HEK293 (cell line): ENCODE data around the gene PARD3.

Experiments
- BCL11A ChIP-seq: fragments of 450-650 bp; formaldehyde crosslinking; IDR thresholded peaks from 2 replicates; pipeline ENCODE4 v1.5.1; 2016; ENCODE audit warnings: low read depth, missing biosample characterization, missing genetic modification characterization
- MZF1 ChIP-seq: fragments of 450-650 bp; formaldehyde crosslinking; IDR thresholded peaks from 2 replicates; pipeline ENCODE4 v1.5.1; 2017; ENCODE audit warnings: missing biosample characterization, missing genetic modification characterization, borderline replicate concordance
- ZNF214 ChIP-seq: fragments of 450-650 bp; formaldehyde crosslinking; IDR thresholded peaks from 2 replicates; pipeline ENCODE4 v1.5.1; 2017; ENCODE audit warnings: missing biosample characterization, mild to moderate bottlenecking, missing genetic modification characterization, borderline replicate concordance
- ZNF239 ChIP-seq: fragments of 450-650 bp; formaldehyde crosslinking; IDR thresholded peaks from 2 replicates; pipeline ENCODE4 v1.5.1; 2016; ENCODE audit warnings: missing biosample characterization, missing genetic modification characterization
- ZNF24 ChIP-seq: fragments of 450-650 bp; formaldehyde crosslinking; IDR thresholded peaks from 2 replicates; pipeline ENCODE4 v1.5.1; 2016; ENCODE audit warnings: missing biosample characterization, missing genetic modification characterization
- ZNF350 ChIP-seq: fragments of 450-650 bp; formaldehyde crosslinking; IDR thresholded peaks from 2 replicates; pipeline ENCODE4 v1.5.0; 2017; ENCODE audit warnings: missing biosample characterization, mild to moderate bottlenecking, missing genetic modification characterization
- ZNF416 ChIP-seq: fragments of 450-650 bp; formaldehyde crosslinking; IDR thresholded peaks from 2 replicates; pipeline ENCODE4 v1.5.1; 2016; ENCODE audit warnings: missing biosample characterization, missing genetic modification characterization
- ZNF426 ChIP-seq: fragments of 450-650 bp; formaldehyde crosslinking; IDR thresholded peaks from 2 replicates; pipeline ENCODE4 v1.5.1; 2017; ENCODE audit warnings: missing biosample characterization, missing genetic modification characterization, mild to moderate bottlenecking, inconsistent platforms, moderate library complexity
- ZSCAN30 ChIP-seq: fragments of 450-650 bp; IDR thresholded peaks from 2 replicates; pipeline ENCODE4 v1.5.1; 2018; ENCODE audit warnings: missing biosample characterization, mild to moderate bottlenecking, missing genetic modification characterization, moderate library complexity
- TF ChIP-seq, protein P1 (sequence below): fragments of 450-650 bp; formaldehyde crosslinking; IDR thresholded peaks from 2 replicates; pipeline ENCODE4 v1.5.1; 2016; ENCODE audit warnings: missing biosample characterization, missing genetic modification characterization
- TF ChIP-seq, protein P2 (sequence below): fragments of 450-650 bp; formaldehyde crosslinking; IDR thresholded peaks from 2 replicates; pipeline ENCODE4 v1.5.1; 2016; ENCODE audit warnings: missing biosample characterization, missing genetic modification characterization
- TF ChIP-seq, protein P3 (sequence below): fragments of 450-650 bp; formaldehyde crosslinking; conservative IDR thresholded peaks from 2 replicates; pipeline ENCODE4 v1.5.1; 2016; ENCODE audit warnings: low read depth, missing biosample characterization, missing genetic modification characterization

DNA sequence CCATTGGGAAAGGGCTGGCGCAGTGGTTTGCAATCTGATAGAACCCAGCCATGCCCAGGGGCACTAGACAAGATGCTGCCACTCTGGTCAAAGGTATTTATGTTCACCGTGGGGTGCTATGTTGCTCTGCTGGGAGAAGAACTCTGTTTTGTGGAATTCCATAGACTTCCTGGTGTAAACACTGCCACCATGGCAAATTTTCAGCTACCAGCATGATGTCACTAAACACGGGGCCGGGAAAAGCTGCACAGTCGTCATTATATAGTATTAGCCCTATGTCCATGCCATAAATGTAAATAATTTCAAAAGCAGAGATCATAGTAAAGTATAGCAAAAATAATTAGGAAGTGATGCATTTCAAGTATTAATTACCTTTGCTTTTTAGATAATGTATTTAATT lies 500.6 kb downstream of the PARD3 start:
- TF ChIP-seq ZNF24 (no peak), ZNF350 (tag by site-specific recombination) (no peak), ZNF214 (tag by site-specific recombination) (no peak), ZNF426 (tag by site-specific recombination) (no peak), ZNF239 (tag by site-specific recombination) (no peak), BCL11A (tag by site-specific recombination) (no peak), MZF1 (tag by site-specific recombination) (no peak), ZSCAN30 (tag by site-specific recombination) (no peak), ZNF416 (tag by site-specific recombination) (no peak)
- TF ChIP-seq, protein P1, sequence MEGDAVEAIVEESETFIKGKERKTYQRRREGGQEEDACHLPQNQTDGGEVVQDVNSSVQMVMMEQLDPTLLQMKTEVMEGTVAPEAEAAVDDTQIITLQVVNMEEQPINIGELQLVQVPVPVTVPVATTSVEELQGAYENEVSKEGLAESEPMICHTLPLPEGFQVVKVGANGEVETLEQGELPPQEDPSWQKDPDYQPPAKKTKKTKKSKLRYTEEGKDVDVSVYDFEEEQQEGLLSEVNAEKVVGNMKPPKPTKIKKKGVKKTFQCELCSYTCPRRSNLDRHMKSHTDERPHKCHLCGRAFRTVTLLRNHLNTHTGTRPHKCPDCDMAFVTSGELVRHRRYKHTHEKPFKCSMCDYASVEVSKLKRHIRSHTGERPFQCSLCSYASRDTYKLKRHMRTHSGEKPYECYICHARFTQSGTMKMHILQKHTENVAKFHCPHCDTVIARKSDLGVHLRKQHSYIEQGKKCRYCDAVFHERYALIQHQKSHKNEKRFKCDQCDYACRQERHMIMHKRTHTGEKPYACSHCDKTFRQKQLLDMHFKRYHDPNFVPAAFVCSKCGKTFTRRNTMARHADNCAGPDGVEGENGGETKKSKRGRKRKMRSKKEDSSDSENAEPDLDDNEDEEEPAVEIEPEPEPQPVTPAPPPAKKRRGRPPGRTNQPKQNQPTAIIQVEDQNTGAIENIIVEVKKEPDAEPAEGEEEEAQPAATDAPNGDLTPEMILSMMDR (tag by site-specific recombination), result no peak
- TF ChIP-seq, protein P2, sequence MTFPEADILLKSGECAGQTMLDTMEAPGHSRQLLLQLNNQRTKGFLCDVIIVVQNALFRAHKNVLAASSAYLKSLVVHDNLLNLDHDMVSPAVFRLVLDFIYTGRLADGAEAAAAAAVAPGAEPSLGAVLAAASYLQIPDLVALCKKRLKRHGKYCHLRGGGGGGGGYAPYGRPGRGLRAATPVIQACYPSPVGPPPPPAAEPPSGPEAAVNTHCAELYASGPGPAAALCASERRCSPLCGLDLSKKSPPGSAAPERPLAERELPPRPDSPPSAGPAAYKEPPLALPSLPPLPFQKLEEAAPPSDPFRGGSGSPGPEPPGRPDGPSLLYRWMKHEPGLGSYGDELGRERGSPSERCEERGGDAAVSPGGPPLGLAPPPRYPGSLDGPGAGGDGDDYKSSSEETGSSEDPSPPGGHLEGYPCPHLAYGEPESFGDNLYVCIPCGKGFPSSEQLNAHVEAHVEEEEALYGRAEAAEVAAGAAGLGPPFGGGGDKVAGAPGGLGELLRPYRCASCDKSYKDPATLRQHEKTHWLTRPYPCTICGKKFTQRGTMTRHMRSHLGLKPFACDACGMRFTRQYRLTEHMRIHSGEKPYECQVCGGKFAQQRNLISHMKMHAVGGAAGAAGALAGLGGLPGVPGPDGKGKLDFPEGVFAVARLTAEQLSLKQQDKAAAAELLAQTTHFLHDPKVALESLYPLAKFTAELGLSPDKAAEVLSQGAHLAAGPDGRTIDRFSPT (tag by site-specific recombination), result no peak
- TF ChIP-seq, protein P3, sequence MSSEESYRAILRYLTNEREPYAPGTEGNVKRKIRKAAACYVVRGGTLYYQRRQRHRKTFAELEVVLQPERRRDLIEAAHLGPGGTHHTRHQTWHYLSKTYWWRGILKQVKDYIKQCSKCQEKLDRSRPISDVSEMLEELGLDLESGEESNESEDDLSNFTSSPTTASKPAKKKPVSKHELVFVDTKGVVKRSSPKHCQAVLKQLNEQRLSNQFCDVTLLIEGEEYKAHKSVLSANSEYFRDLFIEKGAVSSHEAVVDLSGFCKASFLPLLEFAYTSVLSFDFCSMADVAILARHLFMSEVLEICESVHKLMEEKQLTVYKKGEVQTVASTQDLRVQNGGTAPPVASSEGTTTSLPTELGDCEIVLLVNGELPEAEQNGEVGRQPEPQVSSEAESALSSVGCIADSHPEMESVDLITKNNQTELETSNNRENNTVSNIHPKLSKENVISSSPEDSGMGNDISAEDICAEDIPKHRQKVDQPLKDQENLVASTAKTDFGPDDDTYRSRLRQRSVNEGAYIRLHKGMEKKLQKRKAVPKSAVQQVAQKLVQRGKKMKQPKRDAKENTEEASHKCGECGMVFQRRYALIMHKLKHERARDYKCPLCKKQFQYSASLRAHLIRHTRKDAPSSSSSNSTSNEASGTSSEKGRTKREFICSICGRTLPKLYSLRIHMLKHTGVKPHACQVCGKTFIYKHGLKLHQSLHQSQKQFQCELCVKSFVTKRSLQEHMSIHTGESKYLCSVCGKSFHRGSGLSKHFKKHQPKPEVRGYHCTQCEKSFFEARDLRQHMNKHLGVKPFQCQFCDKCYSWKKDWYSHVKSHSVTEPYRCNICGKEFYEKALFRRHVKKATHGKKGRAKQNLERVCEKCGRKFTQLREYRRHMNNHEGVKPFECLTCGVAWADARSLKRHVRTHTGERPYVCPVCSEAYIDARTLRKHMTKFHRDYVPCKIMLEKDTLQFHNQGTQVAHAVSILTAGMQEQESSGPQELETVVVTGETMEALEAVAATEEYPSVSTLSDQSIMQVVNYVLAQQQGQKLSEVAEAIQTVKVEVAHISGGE (tag by site-specific recombination), result no peak
